T47D (cell line): Measurements from ENCODE around the gene LIMK1.

Experiments used
- DNase-seq, 2 experiments: peaks; one replicate each; pipeline versions ENCODE4 v3.0.0 to v3.0.0-alpha.2; 2011 to 2012; ENCODE audit warnings: low read depth in 1 of 2, low spot score in 1 of 2
- JUND ChIP-seq: IDR thresholded peaks from 2 replicates; pipeline ENCODE4 v1.6.1; 2012; ENCODE audit warnings: low read depth
- in situ Hi-C: cut with HindIII; loops from 2 replicates; pipeline ENCODE4 v1.10.0; 2016; ENCODE audit warnings: low sequenced_read_pairs, low pct_unique_long_range_greater_than_20kb

Gene LIMK1

GRCh38 chr7:74129887-74130286 lies 46.3 kb downstream of the LIMK1 start:
- TF ChIP-seq JUND = no peak
- DNase-seq = no peak
- in situ Hi-C loops = no loop called here

- DNase-seq = no peak
- in situ Hi-C loops = no loop called here
- TF ChIP-seq JUND = no peak
These were observed 46.9 kb downstream of the LIMK1 start for GRCh38 chr7:74130518-74130917.

GRCh38 chr7:74134117-74134620 lies 50.6 kb downstream of the LIMK1 start:
- DNase-seq = peak in 1 of 2 experiments; percentile 26
- no peak for TF ChIP-seq JUND
- in situ Hi-C loops = no loop called here

- in situ Hi-C loops = no loop called here
- no peak for DNase-seq
- TF ChIP-seq JUND = no peak
These were observed 54.8 kb downstream of the LIMK1 start for GRCh38 chr7:74138334-74138867.

GRCh38 chr7:74138945-74139843 lies 55.6 kb downstream of the LIMK1 start:
- no peak for DNase-seq
- no peak for TF ChIP-seq JUND
- in situ Hi-C loops = no loop called here

GRCh38 chr7:74141705-74142104 lies 58.1 kb downstream of the LIMK1 start:
- TF ChIP-seq JUND = no peak
- in situ Hi-C loops = no loop called here
- no peak for DNase-seq

- in situ Hi-C loops = no loop called here
- peak in 1 of 2 experiments; percentile 42 for DNase-seq
- TF ChIP-seq JUND = no peak
These were observed 59.8 kb downstream of the LIMK1 start for GRCh38 chr7:74143383-74143782.

- no peak for TF ChIP-seq JUND
- no peak for DNase-seq
- in situ Hi-C loops = no loop called here
These were observed 64.9 kb downstream of the LIMK1 start for GRCh38 chr7:74148491-74148890.

GRCh38 chr7:74149071-74149470 lies 65.5 kb downstream of the LIMK1 start:
- DNase-seq = no peak
- in situ Hi-C loops = no loop called here
- TF ChIP-seq JUND = no peak

- TF ChIP-seq JUND = no peak
- DNase-seq = no peak
- in situ Hi-C loops = no loop called here
These were observed 66.0 kb downstream of the LIMK1 start for GRCh38 chr7:74149603-74150002.

GRCh38 chr7:74153736-74154135 lies 70.1 kb downstream of the LIMK1 start:
- in situ Hi-C loops = no loop called here
- TF ChIP-seq JUND = no peak
- DNase-seq = peak in 1 of 2 experiments; percentile 60

GRCh38 chr7:74155810-74156395 lies 72.3 kb downstream of the LIMK1 start:
- no peak for DNase-seq
- TF ChIP-seq JUND = no peak
- in situ Hi-C loops = no loop called here

- TF ChIP-seq JUND = no peak
- in situ Hi-C loops = no loop called here
- DNase-seq = no peak
These were observed 74.0 kb downstream of the LIMK1 start for GRCh38 chr7:74157605-74158004.
